K562 (cell line): ENCODE data around the gene EXTL1. TPM values are rescaled to one million over a fixed set of nuclear protein-coding genes. Genes with fewer than 3 reads are reported as not detected.

Experiments used
- ATF6 ChIP-seq: sonication (generic); formaldehyde crosslinking; IDR thresholded peaks from 2 replicates; pipeline ENCODE4 v1.4.0; 2020; ENCODE audit warnings: mild to moderate bottlenecking, missing genetic modification reagents
- CAMTA2 ChIP-seq: fragments of 250-450 bp; sonication (Bioruptor Pico); conservative IDR thresholded peaks from 2 replicates; pipeline ENCODE4 v1.5.1; 2022
- CBX3 ChIP-seq, 2 experiments: IDR thresholded peaks; 1 replicate in 1 of 2; 2 replicates in 1 of 2; pipeline ENCODE4 v1.6.1; 2012; ENCODE audit warnings: inconsistent platforms in 2 of 2, low read length in 2 of 2, borderline replicate concordance in 1 of 2, control low read depth in 1 of 2
- DEAF1 ChIP-seq: fragments of 450-650 bp; formaldehyde crosslinking; IDR thresholded peaks from 2 replicates; pipeline ENCODE4 v1.4.0; 2020; ENCODE audit warnings: mild to moderate bottlenecking, moderate library complexity
- ELF2 ChIP-seq: fragments of 250-450 bp; sonication (Bioruptor Pico); IDR thresholded peaks from 2 replicates; pipeline ENCODE4 v1.5.0; 2021; ENCODE audit warnings: mild to moderate bottlenecking
- EWSR1 ChIP-seq: fragments of 450-650 bp; IDR thresholded peaks from 2 replicates; pipeline ENCODE4 v1.6.1; 2018; ENCODE audit warnings: borderline replicate concordance, mild to moderate bottlenecking, low read depth, moderate library complexity; ENCODE audit not compliant: partially characterized antibody
- FOXJ3 ChIP-seq: sonication (generic); formaldehyde crosslinking; IDR thresholded peaks from 2 replicates; pipeline ENCODE4 v1.4.0; 2020; ENCODE audit warnings: mild to moderate bottlenecking, missing genetic modification reagents
- FOXK2 ChIP-seq, 2 experiments: fragments of 450-650 bp; IDR thresholded peaks in 1 of 2; conservative IDR thresholded peaks in 1 of 2; 2 replicates each; pipeline ENCODE4 v1.6.1; 2016; ENCODE audit warnings: low read depth in 2 of 2, mild to moderate bottlenecking in 1 of 2
- ILK ChIP-seq: fragments of 450-650 bp; IDR thresholded peaks from 2 replicates; pipeline ENCODE4 v1.6.1; 2016; ENCODE audit warnings: missing genetic modification characterization, low read depth, mild to moderate bottlenecking, missing compliant biosample characterization, moderate library complexity, borderline replicate concordance
- KDM1A ChIP-seq, 2 experiments: fragments of 450-650 bp; IDR thresholded peaks; 2 replicates each; pipeline ENCODE4 v1.6.1; 2016; ENCODE audit warnings: mild to moderate bottlenecking in 2 of 2
- LCOR ChIP-seq: sonication (generic); formaldehyde crosslinking; IDR thresholded peaks from 2 replicates; pipeline ENCODE4 v1.8.0; 2022; ENCODE audit warnings: mild to moderate bottlenecking, missing genetic modification reagents
- NUFIP1 ChIP-seq: fragments of 450-650 bp; IDR thresholded peaks from 2 replicates; pipeline ENCODE4 v1.6.1; 2018; ENCODE audit not compliant: partially characterized antibody
- PHTF2 ChIP-seq: fragments of 250-450 bp; sonication (Bioruptor Pico); IDR thresholded peaks from 2 replicates; pipeline ENCODE4 v1.5.0; 2021; ENCODE audit warnings: mild to moderate bottlenecking
- RFX7 ChIP-seq: fragments of 250-450 bp; sonication (Bioruptor Pico); IDR thresholded peaks from 2 replicates; pipeline ENCODE4 v1.5.1; 2021; ENCODE audit warnings: mild to moderate bottlenecking
- SP1 ChIP-seq: sonication (generic); formaldehyde crosslinking; IDR thresholded peaks from 2 replicates; pipeline ENCODE4 v1.8.1; 2022; ENCODE audit warnings: mild to moderate bottlenecking, missing genetic modification reagents
- SRSF9 ChIP-seq: fragments of 200-400 bp; formaldehyde crosslinking; IDR thresholded peaks from 2 replicates; pipeline ENCODE4 v1.6.1; 2017; ENCODE audit warnings: low read depth, low read length, borderline replicate concordance
- TFAP4 ChIP-seq: sonication (generic); formaldehyde crosslinking; IDR thresholded peaks from 2 replicates; pipeline ENCODE4 v1.8.0; 2022; ENCODE audit warnings: missing genetic modification reagents, mild to moderate bottlenecking, moderate library complexity, borderline replicate concordance
- ZBTB2 ChIP-seq: fragments of 450-650 bp; IDR thresholded peaks from 2 replicates; pipeline ENCODE4 v1.6.1; 2016; ENCODE audit warnings: antibody characterized with exemption
- ZNF280B ChIP-seq: fragments of 250-450 bp; sonication (Bioruptor Pico); IDR thresholded peaks from 2 replicates; pipeline ENCODE4 v1.5.1; 2021; ENCODE audit warnings: mild to moderate bottlenecking
- ZNF695 ChIP-seq: fragments of 450-650 bp; formaldehyde crosslinking; IDR thresholded peaks from 2 replicates; pipeline ENCODE4 v1.4.0; 2020; ENCODE audit warnings: mild to moderate bottlenecking, moderate library complexity
- polyA plus RNA-seq, 8 experiments: library from polyadenylated mRNA; depleted of rRNA in 4 of 8; stranded (reverse) in 5 of 8; unstranded in 3 of 8; fragments of >200 nt; fragmentation: Nextera tagmentation in 2 of 8; fragmentation: Illumina TruSeq in 1 of 8; extraction: Ambion mirVana in 2 of 8; extraction: Trizol in 1 of 8; gene quantifications; 2 replicates each; pipeline versions ENCODE4 v1.2.1 to v1.2.3, GENCODE V29; 2011 to 2014; ENCODE audit warnings: inconsistent platforms in 1 of 8, missing spikeins in 1 of 8
- total RNA-seq, 7 experiments: library from RNA; depleted of rRNA in 6 of 7; stranded (reverse); fragments of >200 nt in 6 of 7; fragmentation: Illumina TruSeq in 2 of 7; extraction: Trizol in 2 of 7; gene quantifications; 2 replicates each; pipeline versions ENCODE4 v1.2.1 to v1.2.3, GENCODE V29; 2011 to 2021; ENCODE audit warnings: low replicate concordance in 1 of 7

Gene EXTL1
- total and polyA plus RNA-seq, 9 of the 15 experiments (the other 6 are each of a cell fraction or from before 2014, with no cell fraction given), result 0.04 to 0.23 (median 0.08) TPM; not detected in 3

GRCh38 chr1:26078286-26079177 lies 57.0 kb downstream of the EXTL1 start (continued):
- TF ChIP-seq ZNF280B, result no peak
- TF ChIP-seq RFX7, result no peak
- TF ChIP-seq FOXK2 (conservative IDR thresholded peaks at IDR 0.05 in 1 of 2, IDR thresholded peaks at IDR 0.05 in 1 of 2; ENCODE audit: low read depth in 2 of 2), result no peak
- TF ChIP-seq ZNF695 (CRISPR knock-in tag), result no peak
- TF ChIP-seq FOXJ3 (CRISPR knock-in tag), result no peak
- no peak for TF ChIP-seq NUFIP1
- TF ChIP-seq LCOR (CRISPR knock-in tag), result no peak
- peak; percentile 41 to 73; a peak in 2 of 4 replicates for TF ChIP-seq KDM1A (IDR thresholded peaks at IDR 0.05)
- no peak for TF ChIP-seq ATF6
- TF ChIP-seq ELF2 (CRISPR knock-in tag), result no peak
- no peak for TF ChIP-seq SP1
- peak; percentile 57; the same call in 1 of the 2 replicates for TF ChIP-seq ZBTB2
- no peak for TF ChIP-seq EWSR1
- TF ChIP-seq DEAF1 (CRISPR knock-in tag), result no peak
- TF ChIP-seq TFAP4, result 0 out of 2 replicates have a peak, but pooled peaks have one; percentile 22
- TF ChIP-seq CAMTA2, result no peak
- no peak for TF ChIP-seq CBX3 (IDR thresholded peaks at IDR 0.05; ENCODE audit: borderline replicate concordance in 1 of 2, low read length in 2 of 2)
- no peak for TF ChIP-seq SRSF9
- no peak for TF ChIP-seq PHTF2 (CRISPR knock-in tag)
- no peak for TF ChIP-seq ILK
